Neural cell (in vitro differentiated cells): ENCODE data around the gene BPGM.

ENCODE experiments used
- EP300 ChIP-seq: fragments of 450-650 bp; conservative IDR thresholded peaks from 2 replicates; pipeline ENCODE4 v1.6.1; 2014; ENCODE audit warnings: antibody characterized with exemption, mild to moderate bottlenecking, moderate library complexity; ENCODE audit not compliant: poor library complexity, severe bottlenecking
- EZH2 ChIP-seq: fragments of 200-600, 300-800 bp; shearing (Covaris generic), sonication (generic); IDR thresholded peaks from 2 replicates; pipeline ENCODE4 v1.6.1; 2014; ENCODE audit warnings: antibody characterized with exemption, low read length, borderline replicate concordance, mild to moderate bottlenecking; ENCODE audit not compliant: insufficient read depth, poor library complexity, severe bottlenecking

DNA sequence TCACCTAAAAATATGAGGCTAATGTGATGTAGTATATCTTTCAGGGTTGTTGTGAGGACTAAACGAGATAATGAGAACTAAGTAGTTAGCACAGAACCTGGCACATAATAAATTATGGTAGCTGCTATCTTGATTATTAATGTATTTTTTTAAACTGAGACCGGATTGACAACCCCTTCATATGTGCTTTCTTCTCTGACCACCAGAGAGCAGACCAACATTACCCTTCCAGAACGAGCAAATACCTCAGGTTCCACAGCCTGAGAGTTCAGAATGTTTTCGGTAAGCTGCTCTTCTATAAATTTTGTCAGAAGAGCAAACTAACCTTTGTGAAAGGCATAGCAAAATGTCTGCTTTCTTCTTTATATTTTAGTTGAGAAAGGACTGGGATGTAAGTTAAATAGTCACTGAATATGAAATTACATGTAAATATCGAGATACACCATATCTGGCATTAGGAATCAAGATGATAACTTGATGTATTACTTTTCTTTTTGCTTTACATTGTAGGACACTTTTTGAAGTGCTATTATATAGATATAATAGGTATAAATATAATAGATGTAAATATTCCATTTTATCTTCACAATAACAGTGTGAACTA, 13.6 kb upstream of the BPGM start:
- TF ChIP-seq EZH2 (no peak), EP300 (no peak)
